Tibial nerve (tissue), 4 donors: Measurements from ENCODE around the gene STAT4. TPM values are rescaled to one million over a fixed set of nuclear protein-coding genes. Genes with fewer than 3 reads are reported as not detected.

Experiments used
- DNase-seq, 2 donors: peaks; one replicate each; pipeline ENCODE4 v3.0.0-alpha.2; 2019; ENCODE audit warnings: low spot score in 2 of 2
- H3K27ac ChIP-seq, 4 donors: fragments of 200-600 bp; sonication (generic) in 3 of 4; one replicate each; pipeline ENCODE4 v1.5.1; 2017 to 2019; ENCODE audit warnings: mild to moderate bottlenecking in 1 of 4
- H3K27me3 ChIP-seq, 2 donors: fragments of 200-600 bp; sonication (generic) in 1 of 2; one replicate each; pipeline versions ENCODE4 v1.5.1 to v1.6.0; 2017 to 2019
- H3K36me3 ChIP-seq, 3 donors: fragments of 200-600 bp; sonication (generic); one replicate each; pipeline ENCODE4 v1.5.1; 2018 to 2019
- H3K4me1 ChIP-seq, 4 donors: fragments of 200-600 bp; sonication (generic) in 3 of 4; one replicate each; pipeline ENCODE4 v1.5.1; 2017 to 2019
- H3K4me3 ChIP-seq, 4 donors: fragments of 200-600 bp; sonication (generic) in 3 of 4; one replicate each; pipeline ENCODE4 v1.5.1; 2017 to 2019; ENCODE audit warnings: mild to moderate bottlenecking in 1 of 4, moderate library complexity in 1 of 4
- H3K9me3 ChIP-seq, 4 donors: fragments of 200-600 bp; sonication (generic) in 3 of 4; one replicate each; pipeline ENCODE4 v1.5.1; 2017 to 2019
- EP300 ChIP-seq, 2 donors: sonication (generic); formaldehyde crosslinking; IDR thresholded peaks; one replicate each; pipeline ENCODE4 v1.6.1; 2017; ENCODE audit warnings: antibody characterized with exemption in 2 of 2, mild to moderate bottlenecking in 1 of 2
- POLR2A ChIP-seq, 2 donors: fragments of 450-650 bp; IDR thresholded peaks; one replicate each; pipeline ENCODE4 v1.6.1; 2017; ENCODE audit warnings: antibody characterized with exemption in 2 of 2, mild to moderate bottlenecking in 2 of 2, moderate library complexity in 2 of 2
- WGBS, 2 donors: methylation state at CpG; one replicate each; pipeline ENCODE4 v1.1.5; 2018; 5-methylcytosine and 5-hydroxymethylcytosine counted together
- total RNA-seq, 4 donors: library from RNA; depleted of rRNA; stranded (reverse); fragments of >200 nt; gene quantifications; one replicate each; pipeline ENCODE4 v1.1.0, GENCODE V29; 2016
- TF ChIP-seq, protein P1 (sequence below), 5 experiments: fragments of 200-600 bp in 3 of 5; fragments of 450-650 bp in 2 of 5; sonication (generic) in 3 of 5; IDR thresholded peaks; one replicate each; pipeline ENCODE4 v1.5.1; 2016 to 2019; ENCODE audit warnings: antibody characterized with exemption in 5 of 5, mild to moderate bottlenecking in 3 of 5, moderate library complexity in 2 of 5

STAT4 gene
- total RNA-seq, 4 donors from 2014 or later: 0.39 to 4.2 (median 2.3) TPM; not detected in 1

DNA sequence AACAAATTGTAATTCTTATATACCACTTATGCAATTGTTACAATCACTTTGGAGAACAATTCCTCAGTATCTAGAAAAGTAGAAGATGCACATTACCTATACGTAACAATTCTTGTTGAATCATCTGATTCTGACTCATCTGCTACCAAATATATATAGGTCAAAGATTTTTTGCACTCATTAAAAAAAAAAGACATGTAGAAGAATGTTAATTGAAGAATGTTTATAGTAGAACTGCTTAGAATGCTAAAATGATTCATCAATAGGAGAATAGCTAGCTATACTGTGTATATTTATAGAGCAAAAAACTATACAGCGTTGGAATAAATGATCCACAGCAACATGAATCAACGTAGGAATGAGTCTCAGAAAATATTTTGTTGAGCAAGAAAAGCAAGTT lies 107.4 kb downstream of the STAT4 start:
- Histone ChIP-seq H3K27ac (no peak overlapping the region), H3K27me3 (no peaks in the 10 kb centered on the region), H3K4me3 (no peak overlapping the region), H3K4me1 (no peaks in the 10 kb centered on the region), H3K9me3 (peaks cover 0 to 6% (median 0%) of the 10 kb centered on the region in 4 donors), H3K36me3 (no peaks in the 10 kb centered on the region)
- no peak for DNase-seq
- WGBS, 2 donors: 87 to 91% methylated on average over 3 of the region's 3 CpGs
- TF ChIP-seq, protein P1, sequence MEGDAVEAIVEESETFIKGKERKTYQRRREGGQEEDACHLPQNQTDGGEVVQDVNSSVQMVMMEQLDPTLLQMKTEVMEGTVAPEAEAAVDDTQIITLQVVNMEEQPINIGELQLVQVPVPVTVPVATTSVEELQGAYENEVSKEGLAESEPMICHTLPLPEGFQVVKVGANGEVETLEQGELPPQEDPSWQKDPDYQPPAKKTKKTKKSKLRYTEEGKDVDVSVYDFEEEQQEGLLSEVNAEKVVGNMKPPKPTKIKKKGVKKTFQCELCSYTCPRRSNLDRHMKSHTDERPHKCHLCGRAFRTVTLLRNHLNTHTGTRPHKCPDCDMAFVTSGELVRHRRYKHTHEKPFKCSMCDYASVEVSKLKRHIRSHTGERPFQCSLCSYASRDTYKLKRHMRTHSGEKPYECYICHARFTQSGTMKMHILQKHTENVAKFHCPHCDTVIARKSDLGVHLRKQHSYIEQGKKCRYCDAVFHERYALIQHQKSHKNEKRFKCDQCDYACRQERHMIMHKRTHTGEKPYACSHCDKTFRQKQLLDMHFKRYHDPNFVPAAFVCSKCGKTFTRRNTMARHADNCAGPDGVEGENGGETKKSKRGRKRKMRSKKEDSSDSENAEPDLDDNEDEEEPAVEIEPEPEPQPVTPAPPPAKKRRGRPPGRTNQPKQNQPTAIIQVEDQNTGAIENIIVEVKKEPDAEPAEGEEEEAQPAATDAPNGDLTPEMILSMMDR (IDR thresholded peaks at IDR 0.05): no peak
- TF ChIP-seq POLR2A (IDR thresholded peaks at IDR 0.05) (no peak), EP300 (IDR thresholded peaks at IDR 0.05) (no peak)

DNA sequence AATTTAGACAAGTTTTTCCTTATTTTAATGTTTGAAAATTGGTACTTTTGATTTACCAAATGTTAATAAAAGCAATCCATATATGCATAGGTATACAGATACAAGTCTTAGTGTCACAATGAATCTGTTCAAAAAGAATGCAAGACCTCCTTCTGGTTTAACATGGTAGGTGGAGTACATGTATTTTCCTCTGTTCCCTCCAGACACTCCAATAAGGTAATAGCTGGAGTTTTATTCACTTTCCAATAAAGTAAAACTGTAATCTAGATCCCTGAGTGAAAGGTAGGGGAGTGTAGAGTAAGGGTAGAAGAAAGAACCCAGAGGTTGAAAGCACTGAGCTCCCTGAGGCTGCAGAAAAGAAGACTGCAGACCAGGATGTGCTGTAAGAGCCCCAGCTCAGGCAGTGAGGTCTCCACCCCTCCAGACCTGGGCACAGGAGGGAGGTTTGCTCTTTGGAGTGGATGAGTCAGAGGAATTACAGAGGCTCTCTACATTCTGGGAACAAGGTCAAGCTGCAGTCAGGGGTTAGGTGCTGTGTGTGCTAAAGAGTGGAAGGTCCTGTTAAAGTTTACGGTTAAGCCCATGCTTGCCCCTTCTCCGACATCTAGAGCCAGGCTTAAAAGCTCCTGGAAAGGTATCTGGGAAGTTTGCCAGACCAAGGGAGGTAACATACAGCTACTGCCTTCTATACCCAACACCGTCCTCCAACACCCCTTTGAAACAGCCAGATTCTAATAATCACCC lies 109.2 kb downstream of the STAT4 start:
- TF ChIP-seq POLR2A (IDR thresholded peaks at IDR 0.05): no peak
- TF ChIP-seq, protein P1 (IDR thresholded peaks at IDR 0.05): no peak
- TF ChIP-seq EP300 (IDR thresholded peaks at IDR 0.05): no peak
- no peaks in the 10 kb centered on the region for H3K27me3 ChIP-seq
- H3K4me1 ChIP-seq: no peaks in the 10 kb centered on the region
- H3K27ac ChIP-seq: no peak overlapping the region
- peaks cover 0 to 6% (median 0%) of the 10 kb centered on the region in 4 donors for H3K9me3 ChIP-seq
- 91 to 92% methylated on average over 3 of the region's 3 CpGs for WGBS, 2 donors
- no peak overlapping the region for H3K4me3 ChIP-seq
- no peak for DNase-seq
- H3K36me3 ChIP-seq: no peaks in the 10 kb centered on the region

DNA sequence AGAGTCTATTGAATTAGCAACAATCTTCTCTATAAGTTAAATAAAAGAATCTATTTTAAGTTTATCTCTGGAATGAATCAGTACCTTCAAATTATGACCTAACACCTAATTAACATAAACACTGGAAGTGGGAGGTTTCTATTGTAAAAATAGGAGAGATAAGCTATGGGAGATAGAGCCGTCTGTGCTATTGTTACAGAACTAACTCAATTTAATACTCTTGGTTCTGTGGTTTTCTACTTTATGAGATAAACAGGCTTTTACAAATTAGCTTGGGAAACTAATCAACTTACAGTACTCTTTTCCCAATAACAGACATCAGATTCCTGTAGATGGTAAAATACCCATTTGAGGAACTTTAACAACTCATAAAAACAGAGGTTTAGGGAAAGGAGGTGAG lies 111.2 kb downstream of the STAT4 start:
- Histone ChIP-seq H3K27ac (no peak overlapping the region), H3K4me1 (no peaks in the 10 kb centered on the region), H3K36me3 (no peaks in the 10 kb centered on the region), H3K9me3 (peaks cover 0 to 6% (median 0%) of the 10 kb centered on the region in 4 donors), H3K27me3 (no peaks in the 10 kb centered on the region), H3K4me3 (no peak overlapping the region)
- DNase-seq: no peak
- TF ChIP-seq EP300 (IDR thresholded peaks at IDR 0.05): no peak
- TF ChIP-seq POLR2A (IDR thresholded peaks at IDR 0.05): no peak
- TF ChIP-seq, protein P1 (IDR thresholded peaks at IDR 0.05): no peak
- 84% methylated on average over 1 of the region's 1 CpG for WGBS, 2 donors

DNA sequence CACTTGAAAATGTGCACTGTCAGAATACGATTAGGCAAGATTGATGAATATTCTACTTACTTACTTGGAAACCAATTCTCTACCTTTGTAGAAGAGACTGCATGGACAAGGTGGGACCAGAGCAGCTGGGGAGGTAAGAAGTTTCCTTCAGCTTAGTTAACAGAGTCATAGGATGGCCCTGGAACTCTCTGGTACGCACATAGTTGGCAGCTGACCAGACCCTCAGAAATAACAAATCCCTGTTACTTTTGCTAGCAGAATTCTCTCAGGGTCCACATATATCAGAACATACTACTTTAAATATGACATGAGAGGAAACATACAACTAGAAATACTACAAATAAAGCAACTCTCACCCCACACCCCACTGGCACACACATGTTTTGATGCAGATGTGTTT lies 112.1 kb downstream of the STAT4 start:
- no peaks in the 10 kb centered on the region for H3K9me3 ChIP-seq
- H3K4me1 ChIP-seq: no peaks in the 10 kb centered on the region
- TF ChIP-seq, protein P1 (IDR thresholded peaks at IDR 0.05): no peak
- TF ChIP-seq POLR2A (IDR thresholded peaks at IDR 0.05) (no peak), EP300 (IDR thresholded peaks at IDR 0.05) (no peak)
- H3K27ac ChIP-seq: no peak overlapping the region
- no peaks in the 10 kb centered on the region for H3K27me3 ChIP-seq
- WGBS, 2 donors: 91 to 95% methylated on average over 2 of the region's 2 CpGs
- H3K4me3 ChIP-seq: no peak overlapping the region
- no peaks in the 10 kb centered on the region for H3K36me3 ChIP-seq
- DNase-seq: no peak

DNA sequence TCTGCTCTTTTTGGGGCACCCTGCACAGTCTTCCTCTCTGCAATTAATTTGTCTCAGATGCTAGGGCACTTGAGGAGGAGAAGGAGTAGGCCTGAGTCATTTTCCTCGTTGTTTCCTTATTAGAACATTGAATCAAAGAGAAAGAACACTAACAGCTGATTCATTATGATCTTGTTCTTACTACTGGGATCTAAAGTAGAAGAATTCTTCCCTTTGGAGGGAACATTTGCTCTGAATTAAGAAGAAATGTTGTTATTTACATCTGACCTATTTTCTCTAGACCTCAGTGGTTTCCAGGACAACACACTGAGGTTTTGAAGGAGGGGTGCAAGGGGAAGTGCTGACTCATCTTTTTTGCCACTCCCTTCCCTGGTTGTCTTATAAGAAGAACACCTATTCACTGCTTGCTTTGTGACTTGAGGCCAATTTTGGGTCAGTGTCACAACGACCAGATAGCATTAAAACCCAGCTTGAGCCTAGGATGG lies 112.5 kb downstream of the STAT4 start:
- no peak for DNase-seq
- 43% methylated on average over 2 of the region's 2 CpGs for WGBS, 2 donors
- no peaks in the 10 kb centered on the region for H3K9me3 ChIP-seq
- no peak for TF ChIP-seq POLR2A (IDR thresholded peaks at IDR 0.05)
- TF ChIP-seq, protein P1 (IDR thresholded peaks at IDR 0.05): no peak
- no peak for TF ChIP-seq EP300 (IDR thresholded peaks at IDR 0.05)
- H3K27me3 ChIP-seq: no peaks in the 10 kb centered on the region
- H3K36me3 ChIP-seq: no peaks in the 10 kb centered on the region
- no peaks in the 10 kb centered on the region for H3K4me1 ChIP-seq
- H3K27ac ChIP-seq: no peak overlapping the region
- H3K4me3 ChIP-seq: no peak overlapping the region
